GM21825 (cell line): Measurements from ENCODE around the gene DTYMK.
A peak's percentile ranks its signal among the peaks of the same experiment; 100 is the strongest.
"Not testable (repeated sequence)": the region's sequence is repeated elsewhere in the genome, so short reads cannot be mapped to it uniquely, and the experiment has no call there.

Source experiments
- ATAC-seq: cut with Tn5 transposase; IDR thresholded peaks from one replicate; pipeline ENCODE4 v1.9.1; 2021; ENCODE audit warnings: mild to moderate bottlenecking, moderate library complexity; ENCODE audit not compliant: unreplicated experiment

The DTYMK gene, protein sequence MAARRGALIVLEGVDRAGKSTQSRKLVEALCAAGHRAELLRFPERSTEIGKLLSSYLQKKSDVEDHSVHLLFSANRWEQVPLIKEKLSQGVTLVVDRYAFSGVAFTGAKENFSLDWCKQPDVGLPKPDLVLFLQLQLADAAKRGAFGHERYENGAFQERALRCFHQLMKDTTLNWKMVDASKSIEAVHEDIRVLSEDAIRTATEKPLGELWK

DNA sequence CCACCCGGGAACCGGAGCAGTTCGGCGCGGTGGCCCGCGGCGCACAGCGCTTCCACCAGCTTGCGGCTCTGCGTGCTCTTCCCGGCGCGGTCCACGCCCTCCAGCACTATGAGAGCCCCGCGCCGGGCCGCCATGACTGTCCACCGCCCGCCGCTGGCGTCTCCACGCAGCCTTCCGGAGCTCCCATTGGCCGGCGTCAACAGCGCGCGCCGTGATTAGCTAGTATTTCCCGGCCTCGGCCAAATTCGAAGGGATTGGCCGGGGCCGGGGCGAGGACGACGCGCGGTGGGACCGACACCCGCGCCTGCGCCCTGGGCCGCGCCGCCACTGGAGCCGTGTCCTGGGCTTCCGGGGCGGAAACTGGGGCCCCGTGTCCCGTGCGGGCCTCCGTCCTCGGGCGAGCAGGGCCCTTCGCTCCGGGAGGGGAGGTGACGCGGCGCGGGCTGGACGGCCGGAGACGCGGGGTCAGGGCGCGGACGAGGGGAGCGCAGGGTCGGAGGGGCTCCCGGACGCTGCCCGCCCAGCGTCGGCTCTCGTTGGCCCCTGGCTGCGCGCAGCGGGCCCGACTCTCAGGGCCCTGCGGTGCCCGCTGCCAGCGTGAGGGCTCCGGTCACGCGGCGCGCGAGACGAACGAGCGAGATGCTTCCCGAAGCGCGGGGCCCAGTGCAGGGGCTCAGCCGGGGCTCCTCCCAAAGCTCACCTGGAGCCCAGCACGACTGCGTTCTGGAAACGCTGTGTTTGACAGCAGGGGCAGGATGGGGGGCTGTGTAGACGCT is at the start of gene DTYMK:
DTYMK (minus strand) TSS at position 166 of the 776 bp plus-strand sequence; CDS start at position 134, 32 bp downstream.
- ATAC-seq: peak; percentile 94

DNA sequence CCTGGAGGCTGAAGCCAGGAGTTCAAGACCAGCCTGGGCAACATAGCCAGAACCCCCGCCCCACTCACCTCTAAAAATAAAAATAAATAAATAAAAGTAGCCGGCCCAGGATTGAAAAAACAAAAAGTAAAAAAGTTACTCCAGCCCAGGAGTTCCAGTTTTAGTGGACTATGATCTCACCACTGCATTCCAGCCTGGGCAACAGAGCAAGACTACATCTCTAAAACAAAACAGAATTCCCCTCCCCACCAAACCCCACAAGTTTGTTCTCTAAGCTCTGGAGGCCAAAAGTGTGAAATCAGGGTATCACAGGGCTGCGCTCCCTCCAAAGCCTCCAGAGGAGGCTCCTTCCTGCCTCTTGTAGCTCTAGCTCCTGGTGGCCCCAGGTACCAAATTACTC is 49.5 kb upstream of the DTYMK start:
- ATAC-seq: no peak

DNA sequence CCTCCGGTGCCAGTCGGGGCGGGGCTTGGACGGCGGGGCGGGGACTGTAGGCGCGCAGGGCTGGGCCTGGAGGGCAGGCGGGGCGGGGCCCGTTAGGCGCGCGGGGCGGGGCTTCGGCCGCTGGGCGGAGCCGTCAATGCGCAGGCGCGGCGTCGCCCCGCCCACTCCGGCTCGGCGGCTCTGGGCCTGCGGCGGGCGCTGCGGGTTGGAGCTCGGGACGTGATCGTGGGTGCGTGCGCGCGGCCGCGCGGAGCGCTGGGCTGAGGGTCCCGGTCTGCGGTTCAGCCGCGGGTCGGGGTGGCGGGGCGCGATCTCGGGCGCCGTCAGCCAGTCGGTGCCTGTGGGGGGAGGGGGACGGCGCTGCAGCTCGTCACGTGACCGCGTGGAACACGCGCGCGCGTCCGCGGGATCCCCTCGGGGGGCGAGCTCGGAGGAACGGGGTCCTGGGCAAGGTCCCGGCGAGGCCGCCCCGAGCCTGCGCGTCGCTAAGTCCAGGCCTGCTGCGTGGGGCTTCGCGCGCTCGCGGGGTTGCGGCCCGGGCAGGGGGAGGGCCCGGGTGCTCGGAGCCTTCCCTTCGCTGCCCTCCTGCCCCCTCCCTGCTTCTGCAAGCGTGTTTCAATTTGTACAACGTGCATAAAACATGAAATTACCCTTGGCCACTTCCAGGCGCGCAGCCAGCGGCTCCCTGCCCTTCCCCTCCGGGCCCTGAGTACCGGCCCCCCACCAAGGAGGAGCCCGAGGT is 48.0 kb upstream of the DTYMK start, which contains the start of gene D2HGDH:
D2HGDH (plus strand) TSS at position 164 of the 742 bp plus-strand sequence. CDS start 595 bp downstream, outside the sequence.
- ATAC-seq: peak; percentile 84

DNA sequence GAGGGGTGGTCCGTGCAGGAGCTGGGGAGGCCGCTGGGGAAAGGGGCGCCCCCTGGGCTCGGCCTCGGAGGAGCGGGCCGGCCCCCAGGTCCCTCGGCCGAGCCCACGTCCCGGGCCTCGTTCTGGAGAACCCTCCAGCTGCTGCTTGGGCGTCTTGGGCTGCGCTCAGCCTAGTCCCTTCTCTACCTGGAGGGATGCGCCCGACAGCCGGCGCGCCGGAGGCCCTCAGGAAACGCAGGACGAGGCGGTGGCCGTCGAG is 47.5 kb upstream of the DTYMK start:
- ATAC-seq: no peak

DNA sequence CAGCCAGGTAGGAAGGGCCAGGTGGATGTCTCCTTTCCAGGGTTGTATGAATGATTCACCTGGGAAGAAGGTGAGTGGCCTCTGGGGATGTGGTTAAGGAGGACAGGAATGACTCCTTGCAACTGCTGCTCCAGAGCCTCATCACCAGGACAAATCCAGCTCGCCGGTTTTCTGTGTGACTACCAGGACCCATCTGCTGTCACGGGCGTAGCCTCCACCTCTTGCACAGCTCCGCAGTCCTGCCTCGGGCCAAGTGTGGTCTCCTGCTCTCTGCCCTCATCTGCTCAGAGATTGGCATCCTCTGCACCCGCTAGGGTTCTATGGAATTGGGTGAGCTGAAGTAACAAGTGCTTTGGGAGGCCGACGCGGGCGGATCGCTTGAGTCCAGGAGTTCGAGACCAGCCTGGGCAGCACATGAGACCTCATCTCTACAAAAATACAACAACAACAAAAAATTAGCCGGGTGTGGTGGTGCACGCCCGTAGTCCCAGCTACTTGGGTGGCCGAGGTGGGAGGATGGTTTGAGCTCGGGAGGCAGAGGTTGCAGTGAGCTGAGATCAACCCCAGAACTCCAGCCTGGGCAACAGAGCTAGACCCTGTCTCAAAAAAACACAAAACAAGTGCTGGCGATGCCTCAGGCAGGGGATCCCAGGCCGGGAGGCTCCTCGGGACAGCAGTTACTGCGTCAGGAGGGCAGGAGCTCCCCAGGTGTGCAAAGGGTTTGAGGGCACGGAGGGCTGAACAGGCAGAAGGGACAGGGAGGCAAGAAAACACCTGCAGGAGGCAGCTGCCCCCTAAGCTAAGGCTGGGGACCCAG is 47.0 kb upstream of the DTYMK start:
- ATAC-seq: no peak

DNA sequence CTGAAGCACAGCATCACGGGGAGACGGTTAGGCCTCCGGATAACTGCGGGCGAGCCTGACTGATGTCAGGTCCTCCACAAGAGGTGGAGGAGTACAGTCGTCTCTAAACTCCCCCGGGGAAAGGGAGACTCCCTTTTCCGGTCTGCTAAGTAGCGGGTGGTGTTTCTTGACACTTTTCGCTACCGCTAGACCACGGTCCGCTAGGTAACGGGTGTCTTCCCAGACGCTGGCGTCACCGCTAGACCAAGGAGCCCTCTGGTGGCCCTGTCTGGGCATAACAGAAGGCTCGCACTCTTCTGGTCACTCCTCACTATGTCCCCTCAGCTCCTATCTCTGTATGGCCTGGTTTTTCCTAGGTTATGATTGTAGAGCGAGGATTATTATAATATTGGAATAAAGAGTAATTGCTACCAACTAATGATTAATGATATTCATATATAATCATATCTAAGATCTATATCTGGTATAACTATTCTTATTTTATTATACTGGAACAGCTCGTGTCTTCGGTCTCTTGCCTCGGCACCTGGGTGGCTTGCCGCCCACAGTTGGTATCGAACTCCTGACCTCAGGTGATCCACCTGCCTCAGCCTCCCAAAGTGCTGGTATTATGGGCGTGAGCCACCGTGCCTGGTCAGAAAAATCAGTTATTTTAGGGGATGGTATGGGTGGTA is 46.0 kb upstream of the DTYMK start:
- not testable (repeated sequence) for ATAC-seq

DNA sequence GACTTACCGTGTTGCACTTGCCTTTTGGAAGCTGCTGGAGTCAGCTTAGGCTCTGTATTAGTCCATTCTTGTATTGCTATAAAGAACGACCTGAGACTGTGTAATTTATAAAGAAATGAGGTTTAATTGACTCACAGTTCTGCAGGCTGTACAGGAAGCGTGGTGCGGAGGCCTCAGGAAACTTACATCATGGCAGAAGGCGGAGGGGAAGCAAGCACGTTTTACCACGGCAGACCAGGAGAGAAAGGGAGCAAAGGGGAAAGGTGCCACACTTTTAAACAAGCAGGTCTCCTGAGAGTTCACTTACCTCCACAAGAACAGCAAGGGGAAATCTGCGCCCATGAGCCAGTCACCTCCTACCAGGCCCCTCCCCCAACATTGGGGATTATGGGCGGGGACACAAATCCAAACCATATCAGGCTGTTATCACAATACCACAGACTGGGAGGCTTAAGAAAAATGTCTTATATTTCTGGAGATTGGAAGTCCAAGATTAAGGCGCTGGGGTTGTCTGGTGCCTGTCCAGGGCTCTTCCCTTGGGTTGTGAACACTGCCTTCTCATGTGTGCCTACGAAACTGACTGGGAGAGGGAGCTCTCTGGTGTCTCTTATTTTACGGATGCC is 44.2 kb upstream of the DTYMK start:
- no peak for ATAC-seq

DNA sequence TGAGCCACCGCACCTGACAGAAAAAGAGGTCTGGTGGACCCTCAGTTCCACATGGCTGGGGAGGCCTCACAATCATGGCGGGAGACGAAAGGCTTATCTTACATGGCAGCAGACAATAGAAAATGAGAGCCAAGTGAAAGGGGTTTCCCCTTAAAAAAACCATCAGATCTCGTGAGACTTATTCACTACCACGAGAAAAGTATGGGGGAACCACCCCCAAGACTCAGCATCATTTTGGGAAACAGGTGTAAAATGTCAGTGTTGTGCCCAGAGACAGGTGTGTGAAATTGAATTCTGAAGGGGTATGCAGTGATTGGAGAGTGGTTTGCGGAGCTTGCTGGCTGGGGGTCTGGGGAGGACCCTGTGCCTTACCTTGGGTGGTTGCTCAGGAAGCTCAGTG is 43.3 kb upstream of the DTYMK start:
- ATAC-seq: no peak

DNA sequence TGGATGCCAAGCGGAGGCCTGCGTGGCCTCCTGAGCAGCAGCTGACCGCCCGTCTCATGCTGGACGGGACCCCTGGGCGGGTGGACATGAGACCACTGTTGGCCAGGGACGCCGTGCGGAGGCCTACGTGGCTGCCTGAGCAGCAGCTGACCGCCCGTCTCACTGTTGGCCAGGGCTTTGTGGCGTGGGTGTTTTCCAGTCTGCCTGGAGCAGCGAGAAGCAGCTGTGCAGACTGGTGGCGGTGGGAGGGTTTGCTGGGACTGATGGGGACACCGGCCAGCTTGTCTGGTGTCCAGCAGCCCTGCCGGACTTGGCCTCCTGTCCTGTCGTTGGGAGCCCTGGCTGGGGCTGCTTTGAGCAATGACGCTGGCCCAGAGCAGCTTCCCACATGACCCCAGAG is 42.0 kb upstream of the DTYMK start:
- no peak for ATAC-seq

DNA sequence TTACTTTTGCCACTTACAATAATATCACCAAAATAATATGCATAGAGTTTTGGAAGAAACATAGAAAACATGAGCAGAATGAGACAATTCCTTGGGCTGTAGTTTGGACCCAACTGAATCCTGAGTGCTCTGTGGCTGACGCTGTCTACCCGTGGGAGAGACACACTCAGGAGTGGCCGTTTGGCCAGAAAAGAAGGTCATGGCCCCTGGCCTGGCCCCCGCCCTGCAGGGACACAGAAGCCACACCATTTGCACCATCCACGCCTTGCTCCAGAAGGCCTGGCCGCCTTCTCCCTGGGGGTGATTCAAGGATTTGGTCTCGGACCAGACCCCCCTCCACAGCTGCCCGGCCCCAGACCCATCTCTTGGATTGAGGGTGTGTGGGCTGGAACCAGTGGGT is 41.4 kb upstream of the DTYMK start:
- no peak for ATAC-seq

DNA sequence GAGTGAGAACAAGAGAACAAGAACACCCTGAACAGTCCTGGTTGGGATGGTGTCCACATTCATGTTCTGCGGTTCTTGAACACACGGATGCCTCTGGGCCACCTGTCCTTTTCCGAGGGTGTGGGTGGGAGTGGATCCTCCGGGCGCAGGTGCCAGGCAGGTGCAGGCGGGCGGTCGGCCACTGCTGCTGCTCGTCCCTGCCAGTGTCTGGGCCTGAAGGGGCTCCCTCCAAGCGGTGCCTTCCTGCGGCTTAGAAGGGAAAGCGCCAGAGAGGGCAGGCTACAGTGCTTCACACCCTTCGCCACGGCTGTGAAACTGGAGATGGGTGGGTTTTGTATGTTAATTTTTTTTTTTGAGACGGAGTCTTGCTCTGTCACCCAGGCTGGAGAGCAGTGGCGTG is 39.8 kb upstream of the DTYMK start:
- no peak for ATAC-seq

DNA sequence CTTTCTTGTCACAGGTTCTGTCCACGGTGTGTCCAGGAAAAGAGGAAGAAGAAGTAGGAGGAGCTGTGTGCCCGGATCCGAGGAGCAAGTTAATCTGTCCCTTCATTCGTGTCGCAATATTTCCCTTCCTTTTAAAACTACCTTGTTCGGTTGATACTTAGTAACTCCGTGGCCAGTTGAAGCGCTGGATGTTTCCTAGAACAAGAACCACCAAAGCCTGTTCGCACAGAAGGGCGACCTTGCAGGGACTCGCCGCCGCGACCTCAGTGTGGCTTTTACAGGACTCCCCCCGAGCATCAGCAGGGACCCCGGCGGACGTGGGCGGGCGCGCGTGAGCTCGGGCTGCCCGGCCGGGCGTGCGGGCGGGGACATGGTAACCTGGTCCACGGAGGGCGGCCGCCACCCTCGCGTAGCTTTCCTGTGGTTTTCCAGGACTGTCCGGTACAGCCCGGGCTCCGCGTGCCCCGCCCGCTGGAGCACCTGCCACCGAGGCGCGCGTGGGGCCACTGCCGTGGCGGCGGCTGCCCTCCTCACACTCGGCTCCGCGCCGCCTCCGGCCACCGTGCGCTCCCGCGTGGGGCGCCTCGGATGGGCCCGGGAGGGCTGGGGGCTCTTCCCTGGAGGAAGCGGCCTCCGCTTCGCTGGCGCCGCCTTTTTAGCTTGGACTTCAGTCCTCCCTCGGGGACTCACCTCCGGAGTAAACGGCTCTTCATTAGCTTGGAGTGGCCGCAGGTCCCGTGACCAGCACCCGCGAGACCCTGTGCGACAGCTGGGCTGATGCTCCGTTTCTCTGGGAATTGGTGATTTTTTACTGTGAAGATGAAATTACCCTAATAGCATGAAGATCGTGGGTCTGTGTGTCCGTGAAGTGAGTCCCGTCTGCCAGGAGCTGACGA is 38.6 kb upstream of the DTYMK start:
- ATAC-seq: no peak

DNA sequence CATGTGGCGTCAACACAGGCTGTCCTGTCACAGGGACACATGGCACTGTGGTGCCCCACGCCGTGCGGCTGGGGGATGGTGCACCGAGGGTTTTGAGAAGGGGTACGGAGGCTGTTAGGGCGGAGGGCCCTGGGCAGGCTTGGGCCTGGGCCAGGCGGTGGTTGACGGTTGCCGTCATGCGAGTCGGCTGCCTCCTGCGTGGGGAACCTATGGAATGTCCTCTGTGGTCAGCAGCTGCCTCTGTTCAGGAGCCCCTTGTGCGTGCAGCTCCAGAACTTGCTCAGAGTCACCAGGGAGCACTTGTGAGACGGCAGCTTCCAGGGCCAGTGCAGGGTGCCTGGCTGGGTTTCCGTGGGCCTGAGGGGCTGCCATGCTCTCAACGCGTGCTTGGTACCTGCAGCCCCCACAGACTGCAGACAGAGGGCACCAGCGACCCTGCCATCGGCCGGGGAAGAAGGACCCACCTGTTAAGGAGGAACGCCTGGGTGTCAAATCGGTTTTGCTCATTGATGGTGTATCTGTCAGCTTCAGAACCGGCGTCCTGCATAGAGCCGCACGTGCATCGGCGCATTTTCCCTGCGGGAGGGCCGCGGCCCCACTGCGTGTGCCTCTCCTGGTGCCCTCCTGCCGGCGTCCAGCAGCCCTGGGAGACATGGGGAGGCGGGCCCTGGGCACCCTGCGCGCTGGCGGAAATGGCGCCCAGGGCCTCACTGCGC is 37.8 kb upstream of the DTYMK start:
- no peak for ATAC-seq

DNA sequence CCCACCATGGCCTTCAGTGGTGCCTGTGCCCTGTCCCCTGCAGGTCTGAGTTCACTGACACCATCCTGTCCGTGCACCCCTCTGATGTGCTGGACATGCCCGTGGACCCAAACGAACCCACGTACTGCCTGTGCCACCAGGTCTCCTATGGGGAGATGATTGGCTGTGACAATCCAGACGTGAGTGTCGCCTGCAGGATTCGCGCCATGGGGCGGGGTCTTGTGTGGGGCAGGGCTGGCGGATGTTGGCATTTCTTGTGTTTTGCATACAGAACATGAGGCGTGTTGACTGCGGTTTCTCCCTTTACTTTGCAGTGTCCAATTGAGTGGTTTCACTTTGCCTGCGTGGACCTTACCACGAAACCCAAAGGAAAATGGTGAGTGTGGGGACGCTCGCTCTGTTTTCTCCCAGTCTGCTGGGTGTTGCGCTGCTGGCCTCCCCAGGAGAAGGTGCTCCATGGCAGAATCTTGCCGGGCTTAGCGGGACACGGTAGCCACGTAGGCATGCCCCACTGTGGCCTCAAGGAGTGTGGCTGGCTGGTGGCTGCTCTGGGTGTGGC is 36.4 kb upstream of the DTYMK start:
- no peak for ATAC-seq

DNA sequence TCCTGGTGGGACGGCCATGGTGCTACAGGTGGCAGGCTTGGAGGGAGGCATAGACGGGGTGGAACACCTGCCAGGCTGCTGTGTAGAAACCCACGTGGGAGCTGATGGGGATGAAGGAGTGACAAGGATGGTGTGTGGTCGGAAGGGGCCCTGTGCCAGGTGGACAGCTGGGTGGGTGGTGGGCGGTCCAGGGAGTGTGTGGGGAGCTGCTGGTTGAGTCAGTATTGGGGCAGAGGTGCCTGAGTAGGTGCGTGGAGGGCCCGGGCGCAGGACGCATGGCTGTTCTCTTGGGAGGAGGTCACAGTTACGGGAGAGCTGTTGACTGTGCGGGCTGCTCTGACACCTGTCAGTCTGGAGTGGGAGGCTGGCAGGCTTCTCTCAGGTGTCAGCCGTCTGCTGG is 35.2 kb upstream of the DTYMK start:
- ATAC-seq: no peak

DNA sequence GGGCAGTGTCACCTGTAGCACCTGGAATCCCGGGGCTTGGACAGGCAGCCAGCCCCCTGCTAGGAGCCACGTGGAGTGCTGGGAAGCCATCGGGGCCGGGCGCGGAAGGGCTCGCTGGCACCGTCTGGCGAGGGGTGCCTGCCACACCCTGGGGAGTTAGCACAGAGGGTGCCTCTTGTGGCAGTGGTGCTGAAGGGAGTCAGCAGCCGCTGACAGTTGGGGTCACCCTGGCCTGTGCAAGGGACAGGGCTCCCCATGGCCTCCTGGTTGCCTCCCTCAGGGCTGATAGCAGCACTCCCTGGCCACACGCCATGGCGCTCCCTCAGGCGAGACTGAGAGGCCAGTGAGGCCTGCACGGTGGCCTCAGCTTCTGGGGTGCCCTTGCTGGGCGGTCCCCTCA is 33.9 kb upstream of the DTYMK start:
- no peak for ATAC-seq

DNA sequence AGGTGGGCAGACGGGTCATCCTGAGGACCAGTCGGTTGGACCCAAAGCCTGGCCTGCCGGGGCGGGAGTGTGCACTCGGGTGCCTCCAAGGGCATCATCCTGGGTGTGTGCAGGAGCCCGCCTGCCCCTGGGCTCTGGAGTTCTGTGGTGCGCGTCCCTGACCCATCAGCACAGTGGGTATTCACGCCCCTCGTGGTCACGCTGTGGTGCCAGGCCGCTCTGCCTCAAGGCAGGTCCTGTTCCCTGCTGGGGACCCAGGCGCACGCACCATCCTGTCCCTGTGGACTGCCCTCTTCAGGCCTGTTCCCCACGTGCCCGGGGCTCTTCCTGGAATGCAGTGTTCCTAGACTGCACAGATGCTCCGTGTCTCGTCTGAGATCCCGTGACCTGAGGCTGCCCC is 33.5 kb upstream of the DTYMK start:
- no peak for ATAC-seq

DNA sequence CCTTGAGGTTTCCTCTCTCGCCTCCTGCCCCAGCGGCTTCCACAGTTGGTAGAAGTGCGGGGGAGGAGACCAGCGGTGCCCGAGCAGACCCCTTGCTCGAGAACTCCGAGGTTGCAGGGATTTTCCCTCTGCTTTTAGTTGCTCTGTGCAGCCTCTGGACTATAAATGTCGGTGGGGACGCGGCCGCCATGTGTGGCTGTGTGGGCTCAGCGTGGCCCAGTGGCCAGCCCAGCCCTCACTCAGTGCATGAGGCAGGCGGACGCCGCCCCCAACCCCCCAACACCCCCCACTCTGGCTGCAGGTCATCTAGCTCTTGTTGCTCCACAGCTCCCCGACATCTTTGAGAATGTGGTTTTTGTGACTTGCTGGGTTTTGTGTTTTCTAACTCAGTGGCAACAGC is 32.5 kb upstream of the DTYMK start:
- ATAC-seq: no peak
